GM20431 (cell line): ENCODE measurements around the gene LOXL3.

Source experiments
- in situ Hi-C: fragments of 300-500 bp; cut with MseI, MboI; formaldehyde crosslinking; loops from one replicate; pipeline ENCODE4 v1.15.0; 2020; ENCODE audit warnings: low sequenced_read_pairs; ENCODE audit not compliant: unreplicated experiment

The LOXL3 gene

GRCh38 chr2:74512744-74513604 is 40.8 kb downstream of the LOXL3 start:
- in situ Hi-C loops: no loop called here

GRCh38 chr2:74511104-74511989 is 42.4 kb downstream of the LOXL3 start:
- in situ Hi-C loops: no loop called here

GRCh38 chr2:74510272-74510671 is 43.5 kb downstream of the LOXL3 start:
- in situ Hi-C loops: no loop called here

- in situ Hi-C loops: no loop called here
These were observed 45.7 kb downstream of the LOXL3 start for GRCh38 chr2:74507926-74508520.

GRCh38 chr2:74507145-74507925 is 46.4 kb downstream of the LOXL3 start, which contains the start of gene PCGF1:
Gene PCGF1 (minus strand): TSS chr2:74507695. CDS start chr2:74507668, 27 bp downstream.
- in situ Hi-C loops: no loop called here

- in situ Hi-C loops: no loop called here
These were observed 48.1 kb downstream of the LOXL3 start for GRCh38 chr2:74505448-74506246.

GRCh38 chr2:74504591-74504990 is 49.2 kb downstream of the LOXL3 start:
- in situ Hi-C loops: no loop called here

- in situ Hi-C loops: no loop called here
These were observed 50.0 kb downstream of the LOXL3 start for GRCh38 chr2:74503506-74504475.

GRCh38 chr2:74502720-74503505 is 50.8 kb downstream of the LOXL3 start:
- in situ Hi-C loops: no loop called here

- in situ Hi-C loops: no loop called here
These were observed 51.5 kb downstream of the LOXL3 start for GRCh38 chr2:74502147-74502719.

GRCh38 chr2:74501335-74502071 is 52.2 kb downstream of the LOXL3 start:
- in situ Hi-C loops: no loop called here

GRCh38 chr2:74500578-74500946 is 53.2 kb downstream of the LOXL3 start:
- in situ Hi-C loops: no loop called here

GRCh38 chr2:74499940-74500577 is 53.7 kb downstream of the LOXL3 start:
- in situ Hi-C loops: loop anchor here (25.0 kb wide), 1 partner anchor 87 kb away; no protein-coding TSS in a partner anchor

- in situ Hi-C loops: loop anchor here (25.0 kb wide), 1 partner anchor 88 kb away; no protein-coding TSS in a partner anchor
These were observed 54.3 kb downstream of the LOXL3 start, which contains the start of gene LBX2 for GRCh38 chr2:74499267-74499939. Gene LBX2 (minus strand): TSS chr2:74499603. CDS start chr2:74499537, 66 bp downstream.
